Nephron (organoid): Measurements from ENCODE around the gene GPSM1.

ENCODE experiments used
- H3K27ac Mint-ChIP-seq, 3 experiments: 2 replicates each; pipeline ENCODE4 v1.8.0; 2020; ENCODE audit warnings: mixed read lengths in 3 of 3, mild to moderate bottlenecking in 2 of 3, moderate library complexity in 1 of 3
- H3K27me3 Mint-ChIP-seq: 2 replicates; pipeline ENCODE4 v1.8.0; 2021; ENCODE audit warnings: low read depth, mild to moderate bottlenecking, moderate library complexity, mixed read lengths
- H3K36me3 Mint-ChIP-seq: 2 replicates; pipeline ENCODE4 v1.8.0; 2020; ENCODE audit warnings: low read depth, mixed read lengths
- H3K4me1 Mint-ChIP-seq: 2 replicates; pipeline ENCODE4 v1.8.0; 2020; ENCODE audit warnings: mixed read lengths
- H3K4me3 Mint-ChIP-seq, 3 experiments: 2 replicates each; pipeline ENCODE4 v1.8.0; 2020; ENCODE audit warnings: mild to moderate bottlenecking in 3 of 3, mixed read lengths in 3 of 3, moderate library complexity in 2 of 3
- H3K9me3 Mint-ChIP-seq: 2 replicates; pipeline ENCODE4 v1.8.0; 2020; ENCODE audit warnings: mixed read lengths
- CTCF ChIP-seq, 3 experiments: fragments of 200-600 bp; sonication (generic); IDR thresholded peaks; one replicate each; pipeline ENCODE4 v1.5.0; 2021; ENCODE audit warnings: antibody characterized with exemption in 3 of 3; ENCODE audit not compliant: unreplicated experiment in 3 of 3

GPSM1 gene

GRCh38 chr9:136297016-136297691, 30.2 kb upstream of the GPSM1 start:
- Mint-ChIP-seq H3K4me1 (no peaks in the 10 kb centered on the region), H3K4me3 (no peak overlapping the region), H3K36me3 (no peaks in the 10 kb centered on the region), H3K9me3 (no peaks in the 10 kb centered on the region), H3K27me3 (peaks cover 32% of the 10 kb centered on the region), H3K27ac (no peak overlapping the region)
- no peak for TF ChIP-seq CTCF (IDR thresholded peaks at IDR 0.05; ENCODE audit: unreplicated experiment in 3 of 3)

GRCh38 chr9:136297766-136298735, 29.3 kb upstream of the GPSM1 start:
- Mint-ChIP-seq H3K36me3 (no peaks in the 10 kb centered on the region), H3K27ac (no peak overlapping the region), H3K4me3 (no peak overlapping the region), H3K4me1 (no peaks in the 10 kb centered on the region), H3K9me3 (no peaks in the 10 kb centered on the region), H3K27me3 (peaks cover 32% of the 10 kb centered on the region)
- TF ChIP-seq CTCF (IDR thresholded peaks at IDR 0.05; ENCODE audit: unreplicated experiment in 3 of 3) = no peak

GRCh38 chr9:136299116-136299515, 28.2 kb upstream of the GPSM1 start:
- Mint-ChIP-seq H3K4me1 (no peaks in the 10 kb centered on the region), H3K4me3 (no peak overlapping the region), H3K36me3 (no peaks in the 10 kb centered on the region), H3K27ac (no peak overlapping the region), H3K27me3 (peaks cover 32% of the 10 kb centered on the region), H3K9me3 (no peaks in the 10 kb centered on the region)
- TF ChIP-seq CTCF (IDR thresholded peaks at IDR 0.05; ENCODE audit: unreplicated experiment in 3 of 3) = no peak

- no peaks in the 10 kb centered on the region for H3K36me3 Mint-ChIP-seq
- H3K9me3 Mint-ChIP-seq = no peaks in the 10 kb centered on the region
- no peak for TF ChIP-seq CTCF (IDR thresholded peaks at IDR 0.05; ENCODE audit: unreplicated experiment in 3 of 3)
- no peaks in the 10 kb centered on the region for H3K4me1 Mint-ChIP-seq
- H3K27me3 Mint-ChIP-seq = peaks cover 32% of the 10 kb centered on the region
- H3K27ac Mint-ChIP-seq = no peak overlapping the region
- no peak overlapping the region for H3K4me3 Mint-ChIP-seq
Observed at GRCh38 chr9:136299541-136299940, 27.8 kb upstream of the GPSM1 start.

- Mint-ChIP-seq H3K36me3 (no peaks in the 10 kb centered on the region), H3K9me3 (no peaks in the 10 kb centered on the region), H3K4me1 (no peaks in the 10 kb centered on the region), H3K27ac (no peak overlapping the region), H3K4me3 (no peak overlapping the region), H3K27me3 (peaks cover 32% of the 10 kb centered on the region)
- TF ChIP-seq CTCF (IDR thresholded peaks at IDR 0.05; ENCODE audit: unreplicated experiment in 3 of 3) = no peak
Observed at GRCh38 chr9:136300016-136300545, 27.3 kb upstream of the GPSM1 start.
